Hematopoietic multipotent progenitor cell treated with erythropoietin and hydrocortisone succinate and interleukin-3 and kit ligand, for 8 days (in vitro differentiated cells): ENCODE data around the gene ADAMTS1.
"Not testable (repeated sequence)": the region's sequence is repeated elsewhere in the genome, so short reads cannot be mapped to it uniquely, and the experiment has no call there.

Source experiments
- DNase-seq: peaks from one replicate; pipeline ENCODE4 v3.0.0-alpha.2; 2015

Gene ADAMTS1

GRCh38 chr21:26845066-26845758, at the start of gene ADAMTS1:
Gene ADAMTS1 (minus strand): TSS chr21:26845409. CDS start chr21:26844954, 455 bp downstream.
- DNase-seq: no peak

- no peak for DNase-seq
Observed at GRCh38 chr21:26892151-26892550, 46.9 kb upstream of the ADAMTS1 start.

GRCh38 chr21:26888931-26889330, 43.7 kb upstream of the ADAMTS1 start:
- DNase-seq: no peak

- no peak for DNase-seq
Observed at GRCh38 chr21:26888256-26888655, 43.0 kb upstream of the ADAMTS1 start.

GRCh38 chr21:26887251-26887650, 42.0 kb upstream of the ADAMTS1 start:
- no peak for DNase-seq

GRCh38 chr21:26884436-26884835, 39.2 kb upstream of the ADAMTS1 start:
- no peak for DNase-seq

- DNase-seq: no peak
Observed at GRCh38 chr21:26883768-26884167, 38.6 kb upstream of the ADAMTS1 start.

GRCh38 chr21:26881504-26882228, 36.5 kb upstream of the ADAMTS1 start:
- peak; percentile 12 for DNase-seq

- no peak for DNase-seq
Observed at GRCh38 chr21:26877018-26877417, 31.8 kb upstream of the ADAMTS1 start.

GRCh38 chr21:26874347-26874746, 29.1 kb upstream of the ADAMTS1 start:
- DNase-seq: no peak

- no peak for DNase-seq
Observed at GRCh38 chr21:26865857-26866256, 20.6 kb upstream of the ADAMTS1 start.

- DNase-seq: not testable (repeated sequence)
Observed at GRCh38 chr21:26856871-26857350, 11.7 kb upstream of the ADAMTS1 start.

- not testable (repeated sequence) for DNase-seq
Observed at GRCh38 chr21:26854695-26855094, 9.5 kb upstream of the ADAMTS1 start.

- DNase-seq: no peak
Observed at GRCh38 chr21:26852423-26852822, 7.2 kb upstream of the ADAMTS1 start.

GRCh38 chr21:26851109-26851944, 6.1 kb upstream of the ADAMTS1 start:
- no peak for DNase-seq

- peak; percentile 58 for DNase-seq
Observed at GRCh38 chr21:26850116-26850643, 5.0 kb upstream of the ADAMTS1 start.

- DNase-seq: peak; percentile 62
Observed at GRCh38 chr21:26849428-26850115, 4.4 kb upstream of the ADAMTS1 start.

GRCh38 chr21:26847921-26848320, 2.7 kb upstream of the ADAMTS1 start:
- no peak for DNase-seq

GRCh38 chr21:26847002-26847401, 1.8 kb upstream of the ADAMTS1 start:
- DNase-seq: no peak

- DNase-seq: no peak
Observed at GRCh38 chr21:26846036-26846931, 1.1 kb upstream of the ADAMTS1 start.

GRCh38 chr21:26845759-26846035, 488 bp upstream of the ADAMTS1 start:
- DNase-seq: no peak
